ENCODE measurements around the gene CERS6.

CERS6 gene

GRCh38 chr2:168604252-168604651 lies 148.2 kb downstream of the CERS6 start:
- H3K27ac ChIP-seq: no peak overlapping the region
- TF ChIP-seq ZFX (IDR thresholded peaks at IDR 0.05; ENCODE audit: borderline replicate concordance) (no peak), CTCF (IDR thresholded peaks at IDR 0.05) (no peak)

GRCh38 chr2:168607992-168608391 lies 151.9 kb downstream of the CERS6 start:
- no peak overlapping the region for H3K27ac ChIP-seq
- TF ChIP-seq ZFX (IDR thresholded peaks at IDR 0.05; ENCODE audit: borderline replicate concordance) (no peak), CTCF (IDR thresholded peaks at IDR 0.05) (no peak)

- no peak overlapping the region for H3K27ac ChIP-seq
- no peak for TF ChIP-seq ZFX (IDR thresholded peaks at IDR 0.05; ENCODE audit: borderline replicate concordance)
- TF ChIP-seq CTCF (IDR thresholded peaks at IDR 0.05): no peak
Measured at GRCh38 chr2:168608796-168609195, 152.7 kb downstream of the CERS6 start.

GRCh38 chr2:168611091-168611490 lies 155.0 kb downstream of the CERS6 start:
- TF ChIP-seq CTCF (IDR thresholded peaks at IDR 0.05) (no peak), ZFX (IDR thresholded peaks at IDR 0.05; ENCODE audit: borderline replicate concordance) (no peak)
- no peak overlapping the region for H3K27ac ChIP-seq

GRCh38 chr2:168611896-168612650 lies 156.0 kb downstream of the CERS6 start:
- no peak for TF ChIP-seq CTCF (IDR thresholded peaks at IDR 0.05)
- no peak for TF ChIP-seq ZFX (IDR thresholded peaks at IDR 0.05; ENCODE audit: borderline replicate concordance)
- H3K27ac ChIP-seq: no peak overlapping the region

GRCh38 chr2:168612719-168613118 lies 156.6 kb downstream of the CERS6 start:
- TF ChIP-seq CTCF (IDR thresholded peaks at IDR 0.05) (no peak), ZFX (IDR thresholded peaks at IDR 0.05; ENCODE audit: borderline replicate concordance) (no peak)
- no peak overlapping the region for H3K27ac ChIP-seq

GRCh38 chr2:168613551-168613950 lies 157.5 kb downstream of the CERS6 start:
- TF ChIP-seq CTCF (IDR thresholded peaks at IDR 0.05): no peak
- no peak for TF ChIP-seq ZFX (IDR thresholded peaks at IDR 0.05; ENCODE audit: borderline replicate concordance)

More at GRCh38 chr2:168613551-168613950, 157.5 kb downstream of the CERS6 start:
- no peak overlapping the region for H3K27ac ChIP-seq

Data from 22Rv1 (cell line).